BE2C (cell line): ENCODE measurements around the gene MRPS2.
"Not testable (repeated sequence)": the region's sequence is repeated elsewhere in the genome, so short reads cannot be mapped to it uniquely, and the experiment has no call there.

Experiments
- DNase-seq: peaks from one replicate; pipeline ENCODE4 v3.0.0-alpha.2; 2020
- H3K27me3 ChIP-seq: fragments of 250-450 bp; sonication (Bioruptor Pico); 2 replicates; pipeline ENCODE4 v1.5.1; 2020; ENCODE audit warnings: mild to moderate bottlenecking
- H3K36me3 ChIP-seq: fragments of 250-450 bp; sonication (Bioruptor Pico); 2 replicates; pipeline ENCODE4 v1.5.1; 2020; ENCODE audit warnings: mild to moderate bottlenecking
- H3K4me1 ChIP-seq: fragments of 250-450 bp; sonication (Bioruptor Pico); 2 replicates; pipeline ENCODE4 v1.5.1; 2020
- H3K4me3 ChIP-seq: 2 replicates; pipeline ENCODE4 v1.5.1; 2011; ENCODE audit warnings: low read depth, low read length
- H3K9me3 ChIP-seq: fragments of 250-450 bp; sonication (Bioruptor Pico); 2 replicates; pipeline ENCODE4 v1.5.1; 2020
- CTCF ChIP-seq: IDR thresholded peaks from 2 replicates; pipeline ENCODE4 v1.5.1; 2012; ENCODE audit warnings: mild to moderate bottlenecking, low read depth, low read length

The MRPS2 gene

GRCh38 chr9:135513351-135513846, 12.9 kb downstream of the MRPS2 start:
- no peaks in the 10 kb centered on the region for H3K9me3 ChIP-seq
- H3K4me3 ChIP-seq = no peak overlapping the region
- no peaks in the 10 kb centered on the region for H3K27me3 ChIP-seq
- TF ChIP-seq CTCF = no peak
- H3K4me1 ChIP-seq = no peaks in the 10 kb centered on the region
- no peaks in the 10 kb centered on the region for H3K36me3 ChIP-seq
- DNase-seq = no peak

DNA sequence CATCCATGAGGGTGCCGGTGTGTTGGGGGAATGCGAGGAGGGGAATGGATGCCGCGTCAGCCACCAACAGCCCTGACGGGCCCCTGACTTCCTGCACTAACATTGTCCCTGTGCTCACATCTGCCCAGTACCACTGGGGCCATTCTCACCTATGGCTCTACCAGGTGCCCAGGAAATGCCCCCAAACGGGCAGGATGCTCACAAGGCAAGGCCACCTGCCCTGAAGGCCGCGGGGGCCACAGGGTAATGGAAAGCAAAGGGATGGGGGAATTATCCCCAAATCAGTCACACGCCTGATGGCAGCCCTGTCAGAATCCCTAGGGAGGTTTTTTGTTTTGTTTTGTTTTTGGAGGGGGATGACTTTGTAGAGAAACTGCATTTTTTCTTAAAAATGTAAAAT, 13.4 kb downstream of the MRPS2 start:
- H3K36me3 ChIP-seq, H3K9me3 ChIP-seq, DNase-seq, H3K27me3 ChIP-seq, H3K4me1 ChIP-seq, H3K4me3 ChIP-seq: not testable (repeated sequence)

- H3K4me3 ChIP-seq = no peak overlapping the region
- no peaks in the 10 kb centered on the region for H3K27me3 ChIP-seq
- H3K4me1 ChIP-seq = no peaks in the 10 kb centered on the region
- DNase-seq = no peak
- no peak for TF ChIP-seq CTCF
- H3K9me3 ChIP-seq = no peaks in the 10 kb centered on the region
- no peaks in the 10 kb centered on the region for H3K36me3 ChIP-seq
These were observed 14.0 kb downstream of the MRPS2 start for GRCh38 chr9:135514342-135515082.

DNA sequence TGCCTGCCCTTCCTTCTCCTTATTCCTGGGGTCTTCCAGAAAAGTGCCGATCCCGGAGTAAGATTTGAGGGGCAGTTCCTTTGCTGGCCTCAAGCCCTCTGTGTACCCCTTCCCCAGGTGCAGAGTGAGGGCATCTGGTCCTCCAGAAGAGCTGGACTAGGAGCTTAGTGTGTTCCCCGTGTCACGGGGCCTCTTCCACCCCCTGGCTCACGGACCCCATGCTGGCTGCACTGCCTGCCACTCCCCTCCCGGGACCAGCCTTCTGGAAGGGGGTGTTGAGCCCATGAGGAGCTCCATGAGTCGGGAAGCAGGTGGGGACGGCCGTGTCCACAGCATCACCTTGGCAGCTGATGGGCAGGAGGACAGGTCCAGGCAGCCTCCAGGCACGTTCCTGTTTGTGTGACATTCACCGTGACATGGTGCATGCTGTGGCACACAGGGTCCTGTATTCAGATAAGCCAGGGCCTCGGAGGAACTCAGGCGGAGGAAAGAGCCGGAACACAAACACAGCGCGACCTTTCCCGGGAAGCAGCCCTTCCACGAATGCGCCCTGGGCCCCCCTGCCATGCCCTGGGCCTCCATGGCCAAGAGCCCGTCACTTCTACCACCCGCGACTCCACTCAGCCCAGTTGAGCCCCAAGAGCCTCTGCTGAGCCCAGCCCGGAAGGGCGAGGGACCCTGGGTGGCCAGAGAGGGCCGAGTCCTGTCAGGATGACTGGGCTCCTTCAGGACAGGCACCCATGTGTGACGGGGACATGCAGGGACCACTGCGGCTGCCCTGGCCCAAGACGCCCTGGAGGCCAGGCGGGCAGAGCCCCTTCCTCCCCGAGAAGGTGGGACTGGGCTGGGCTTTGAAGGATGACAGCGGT, 14.8 kb downstream of the MRPS2 start:
- H3K4me1 ChIP-seq = no peaks in the 10 kb centered on the region
- H3K36me3 ChIP-seq = no peaks in the 10 kb centered on the region
- no peaks in the 10 kb centered on the region for H3K27me3 ChIP-seq
- no peaks in the 10 kb centered on the region for H3K9me3 ChIP-seq
- no peak for DNase-seq
- no peak for TF ChIP-seq CTCF
- no peak overlapping the region for H3K4me3 ChIP-seq

- no peak for DNase-seq
- H3K36me3 ChIP-seq = no peaks in the 10 kb centered on the region
These were observed 15.8 kb downstream of the MRPS2 start for GRCh38 chr9:135516132-135516860.

More at GRCh38 chr9:135516132-135516860, 15.8 kb downstream of the MRPS2 start:
- Histone ChIP-seq H3K4me1 (no peaks in the 10 kb centered on the region), H3K27me3 (no peaks in the 10 kb centered on the region), H3K4me3 (no peak overlapping the region), H3K9me3 (no peaks in the 10 kb centered on the region)
- TF ChIP-seq CTCF = no peak
